Right lobe of liver (tissue), 6 donors: ENCODE results near the gene MYO5A. TPM values are rescaled to one million over a fixed set of nuclear protein-coding genes. Genes with fewer than 3 reads are reported as not detected.

Source experiments
- ATAC-seq, 4 donors: fragments of 200-7000 bp; cut with Tn5 transposase; one replicate each; pipeline ENCODE4 v1.9.1; 2020; ENCODE audit warnings: mild to moderate bottlenecking in 4 of 4, moderate library complexity in 4 of 4
- DNase-seq, 3 donors: peaks; one replicate each; pipeline ENCODE4 v3.0.0-alpha.2; 2020
- H3K27ac ChIP-seq, 3 donors: fragments of 200-600 bp; one replicate each; pipeline ENCODE4 v1.8.0; 2022
- H3K27me3 ChIP-seq, 2 donors: fragments of 200-600 bp; one replicate each; pipeline ENCODE4 v1.8.0; 2022
- H3K36me3 ChIP-seq, 4 donors: fragments of 200-600 bp; sonication (generic) in 1 of 4; one replicate each; pipeline versions ENCODE4 v1.5.1 to v1.8.0; 2017 to 2022; ENCODE audit warnings: control low read depth in 1 of 4
- H3K4me1 ChIP-seq, 4 donors: fragments of 200-600 bp; sonication (generic) in 1 of 4; one replicate each; pipeline versions ENCODE4 v1.5.1 to v1.8.0; 2017 to 2022; ENCODE audit warnings: control low read depth in 1 of 4
- H3K4me3 ChIP-seq, 3 donors: fragments of 200-600 bp; one replicate each; pipeline ENCODE4 v1.8.0; 2022
- H3K9me3 ChIP-seq, 4 donors: fragments of 200-600 bp; sonication (generic) in 1 of 4; one replicate each; pipeline versions ENCODE4 v1.5.1 to v1.8.0; 2017 to 2022; ENCODE audit warnings: control low read depth in 1 of 4
- CTCF ChIP-seq, 4 donors: fragments of 200-600 bp in 3 of 4; fragments of 450-650 bp in 1 of 4; IDR thresholded peaks; one replicate each; pipeline versions ENCODE4 v1.5.1 to v1.8.0; 2016 to 2022; ENCODE audit warnings: antibody characterized with exemption in 4 of 4, mild to moderate bottlenecking in 2 of 4
- POLR2A ChIP-seq: fragments of 450-650 bp; IDR thresholded peaks from one replicate; pipeline ENCODE4 v1.6.1; 2017; ENCODE audit warnings: antibody characterized with exemption, mild to moderate bottlenecking
- WGBS: methylation state at CpG from one replicate; pipeline ENCODE4 v1.1.6; 2018; ENCODE audit warnings: low coverage, low lambda C conversion rate; ENCODE audit not compliant: insufficient coverage; ENCODE audit errors: missing lambda C conversion rate; 5-methylcytosine and 5-hydroxymethylcytosine counted together
- intact Hi-C, 2 donors: fragments of 100-400 bp; cut with DNase I; formaldehyde crosslinking; loops; one replicate each; pipeline versions ENCODE4 v1.11.2 to v1.14.1; 2022
- total RNA-seq, 6 experiments: library from RNA; depleted of rRNA in 2 of 6; stranded (reverse); fragments of >200 nt in 2 of 6; fragmentation: NEBNext Ultra II Directional in 3 of 6; extraction: Animal tissue kit (Norgen Biotek cat#: 25700) in 3 of 6; gene quantifications; one replicate each; pipeline versions ENCODE4 v1.1.0 to v1.2.4, GENCODE V29; 2016 to 2023
- donor health status: DM: no; HTN: yes; CAD: no.
- donor health status: DM: no; HTN: no; CAD: no.
- donor health status: DM: no; HTN: no; CAD: no.
- donor health status: DM: no; HTN: yes; CAD: no.
- donor health status: DM: no; HTN: yes; CAD: no.

MYO5A gene
- total RNA-seq, 6 experiments from 2014 or later, result 3.2 to 13.3 (median 5.0) TPM

- Histone ChIP-seq H3K4me3 (no peak overlapping the region), H3K36me3 (peaks cover 0 to 25% (median 2%) of the 10 kb centered on the region in 4 donors), H3K27ac (no peak overlapping the region), H3K27me3 (no peaks in the 10 kb centered on the region), H3K9me3 (no peaks in the 10 kb centered on the region), H3K4me1 (peaks cover 0 to 16% (median 2%) of the 10 kb centered on the region in 4 donors)
- 88% methylated on average over 3 of the region's 3 CpGs for WGBS
- intact Hi-C loops, result no loop called here
- DNase-seq (no peak), ATAC-seq (no peak)
- TF ChIP-seq CTCF (IDR thresholded peaks at IDR 0.05) (no peak), POLR2A (no peak)
Observed at GRCh38 chr15:52278135-52278534, 250.5 kb downstream of the MYO5A start.

- no peak for ATAC-seq
- no peak for DNase-seq
- no peaks in the 10 kb centered on the region for H3K27me3 ChIP-seq
- H3K4me1 ChIP-seq, result peaks cover 0 to 11% (median 2%) of the 10 kb centered on the region in 4 donors
- WGBS, result 100% methylated on average over 3 of the region's 9 CpGs
- peaks cover 0 to 25% (median 2%) of the 10 kb centered on the region in 4 donors for H3K36me3 ChIP-seq
- H3K4me3 ChIP-seq, result no peak overlapping the region
- TF ChIP-seq CTCF (IDR thresholded peaks at IDR 0.05) (no peak), POLR2A (no peak)
- intact Hi-C loops, result no loop called here
- H3K27ac ChIP-seq, result no peak overlapping the region
- H3K9me3 ChIP-seq, result no peaks in the 10 kb centered on the region
Observed at GRCh38 chr15:52277575-52277974, 251.1 kb downstream of the MYO5A start.

GRCh38 chr15:52276256-52276770 is 252.4 kb downstream of the MYO5A start:
- intact Hi-C loops, result no loop called here
- 90% methylated on average over 7 of the region's 7 CpGs for WGBS
- DNase-seq, result no peak
- Histone ChIP-seq H3K36me3 (peaks cover 0 to 25% (median 2%) of the 10 kb centered on the region in 4 donors), H3K27ac (no peak overlapping the region), H3K27me3 (no peaks in the 10 kb centered on the region), H3K4me1 (peaks cover 0 to 7% (median 2%) of the 10 kb centered on the region in 4 donors), H3K4me3 (no peak overlapping the region), H3K9me3 (no peaks in the 10 kb centered on the region)
- no peak for TF ChIP-seq CTCF (IDR thresholded peaks at IDR 0.05)
- TF ChIP-seq POLR2A, result no peak
- no peak for ATAC-seq

- ATAC-seq (no peak), DNase-seq (no peak)
- intact Hi-C loops, result loop anchor here (5.0 to 10.0 kb wide), 2 partner anchors 469 to 471 kb away; no protein-coding TSS in a partner anchor
- 79% methylated on average over 11 of the region's 11 CpGs for WGBS
- H3K9me3 ChIP-seq, result no peaks in the 10 kb centered on the region
- H3K36me3 ChIP-seq, result no peaks in the 10 kb centered on the region
- no peak overlapping the region for H3K27ac ChIP-seq
- TF ChIP-seq POLR2A (no peak), CTCF (IDR thresholded peaks at IDR 0.05) (no peak)
- no peaks in the 10 kb centered on the region for H3K4me1 ChIP-seq
- H3K27me3 ChIP-seq, result no peaks in the 10 kb centered on the region
- H3K4me3 ChIP-seq, result no peak overlapping the region
Observed at GRCh38 chr15:52263563-52264282, 265.0 kb downstream of the MYO5A start.
